ENCODE measurements around the gene OPHN1. TPM values are rescaled to one million over a fixed set of nuclear protein-coding genes. Genes with fewer than 3 reads are reported as not detected.

Gene OPHN1
- total RNA-seq, 4 donors from 2014 or later, result 7.0 to 11.5 (median 10.5) TPM

DNA sequence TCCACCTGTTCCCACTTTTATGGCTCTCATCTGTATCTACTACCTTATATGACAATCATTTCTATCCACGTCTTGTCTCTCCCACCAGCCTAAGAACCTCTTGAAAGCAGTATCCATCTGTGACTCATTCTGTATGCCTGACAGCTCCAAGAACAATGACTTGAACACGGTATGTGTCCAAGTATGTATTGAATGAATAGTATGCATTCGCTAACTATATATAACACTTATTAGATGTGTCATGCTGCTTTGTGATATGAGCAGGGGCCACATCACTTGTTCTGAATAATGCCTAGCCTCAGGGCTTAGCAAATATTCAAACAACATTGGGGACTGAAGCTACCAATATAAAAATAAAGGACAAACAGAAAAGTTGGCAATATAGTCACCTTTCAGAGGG is 4.9 kb downstream of the OPHN1 start:
- H3K9me3 ChIP-seq, result no peaks in the 10 kb centered on the region
- TF ChIP-seq CTCF (IDR thresholded peaks at IDR 0.05) (no peak), POLR2A (IDR thresholded peaks at IDR 0.05) (no peak)

GRCh38 chrX:68424719-68425118 is 8.6 kb downstream of the OPHN1 start:
- 100% methylated on average over 1 of the region's 1 CpG for WGBS, 2 donors
- no peak for DNase-seq
- H3K4me3 ChIP-seq (replicated peaks in 1 of 3), result no peak overlapping the region
- H3K4me1 ChIP-seq, result peaks cover 8 to 19% of the 10 kb centered on the region in 2 donors
- TF ChIP-seq POLR2A (IDR thresholded peaks at IDR 0.05), result no peak
- no peak for TF ChIP-seq CTCF (IDR thresholded peaks at IDR 0.05)
- H3K27me3 ChIP-seq, result peaks cover 4% of the 10 kb centered on the region
- no peak overlapping the region for H3K27ac ChIP-seq
- no peaks in the 10 kb centered on the region for H3K36me3 ChIP-seq
- intact Hi-C loops (cut with DNase I), result no loop called here
- no peaks in the 10 kb centered on the region for H3K9me3 ChIP-seq

More for the DNA sequence above, 4.9 kb downstream of the OPHN1 start:
- intact Hi-C loops (cut with DNase I), result no loop called here
- peaks cover 4% of the 10 kb centered on the region for H3K27me3 ChIP-seq
- peaks cover 0 to 7% of the 10 kb centered on the region in 2 donors for H3K4me1 ChIP-seq
- H3K36me3 ChIP-seq, result no peaks in the 10 kb centered on the region
- DNase-seq, result no peak
- 79 to 95% methylated on average over 3 of the region's 3 CpGs for WGBS, 2 donors
- H3K27ac ChIP-seq, result no peak overlapping the region
- no peak overlapping the region for H3K4me3 ChIP-seq (replicated peaks in 1 of 3)

GRCh38 chrX:68422478-68422877 is 10.8 kb downstream of the OPHN1 start:
- H3K9me3 ChIP-seq, result no peaks in the 10 kb centered on the region
- no peaks in the 10 kb centered on the region for H3K36me3 ChIP-seq
- peaks cover 4% of the 10 kb centered on the region for H3K27me3 ChIP-seq
- H3K27ac ChIP-seq, result no peak overlapping the region
- H3K4me3 ChIP-seq (replicated peaks in 1 of 3), result no peak overlapping the region
- no peak for DNase-seq
- H3K4me1 ChIP-seq, result peaks cover 13 to 29% of the 10 kb centered on the region in 2 donors
- TF ChIP-seq CTCF (IDR thresholded peaks at IDR 0.05) (no peak), POLR2A (IDR thresholded peaks at IDR 0.05) (no peak)
- intact Hi-C loops (cut with DNase I), result no loop called here

GRCh38 chrX:68421636-68422035 is 11.7 kb downstream of the OPHN1 start:
- Histone ChIP-seq H3K4me1 (peaks cover 13 to 35% of the 10 kb centered on the region in 2 donors), H3K36me3 (no peaks in the 10 kb centered on the region), H3K9me3 (no peaks in the 10 kb centered on the region), H3K27ac (peak overlapping the region in 2 of 3 donors; percentile 17 to 39), H3K4me3 (replicated peaks in 1 of 3) (no peak overlapping the region), H3K27me3 (peaks cover 4% of the 10 kb centered on the region)
- DNase-seq, result no peak
- intact Hi-C loops (cut with DNase I), result no loop called here
- WGBS, 2 donors, result 76 to 81% methylated on average over 3 of the region's 3 CpGs
- TF ChIP-seq POLR2A (IDR thresholded peaks at IDR 0.05), result no peak
- no peak for TF ChIP-seq CTCF (IDR thresholded peaks at IDR 0.05)

DNA sequence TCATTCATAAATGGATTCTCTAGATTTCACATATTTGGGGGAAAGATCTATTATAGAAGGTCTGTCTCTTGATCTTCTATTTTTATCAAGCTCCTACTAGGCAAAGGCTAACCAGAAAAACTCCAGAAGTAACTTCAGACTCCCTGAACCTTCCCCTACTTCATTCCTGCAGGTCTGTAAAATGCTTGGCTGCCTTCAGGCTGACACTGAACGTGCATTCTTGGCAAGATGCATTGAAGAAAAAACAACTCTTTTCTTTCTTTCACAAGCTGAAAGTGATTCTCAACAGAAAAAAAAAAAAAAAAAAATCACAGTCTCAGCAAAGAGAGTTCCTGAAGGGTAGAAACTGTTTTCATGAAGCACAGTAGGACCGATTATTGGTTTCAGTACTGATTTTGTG is 12.7 kb downstream of the OPHN1 start:
- peak; percentile 45 to 48 for DNase-seq
- H3K27me3 ChIP-seq, result peaks cover 4% of the 10 kb centered on the region
- H3K9me3 ChIP-seq, result no peaks in the 10 kb centered on the region
- H3K27ac ChIP-seq, result peak overlapping the region; percentile 53 to 70 (median 62)
- H3K36me3 ChIP-seq, result no peaks in the 10 kb centered on the region
- WGBS, 2 donors, result 17 to 23% methylated on average over 2 of the region's 2 CpGs
- intact Hi-C loops (cut with DNase I), result no loop called here
- peaks cover 13 to 39% of the 10 kb centered on the region in 2 donors for H3K4me1 ChIP-seq
- H3K4me3 ChIP-seq (replicated peaks in 1 of 3), result no peak overlapping the region
- TF ChIP-seq CTCF (IDR thresholded peaks at IDR 0.05) (no peak), POLR2A (IDR thresholded peaks at IDR 0.05) (no peak)
